HEK293 (cell line): ENCODE data around the gene AGO3.
A peak's percentile ranks its signal among the peaks of the same experiment; 100 is the strongest.

Experiments used
- GLI4 ChIP-seq: fragments of 450-650 bp; formaldehyde crosslinking; IDR thresholded peaks from 2 replicates; pipeline ENCODE4 v1.5.1; 2016; ENCODE audit warnings: missing biosample characterization, missing genetic modification characterization
- INSM2 ChIP-seq: fragments of 450-650 bp; formaldehyde crosslinking; IDR thresholded peaks from 2 replicates; pipeline ENCODE4 v1.5.1; 2016; ENCODE audit warnings: missing biosample characterization, missing genetic modification characterization
- PBX3 ChIP-seq: sonication (generic); formaldehyde crosslinking; IDR thresholded peaks from 2 replicates; pipeline ENCODE4 v1.8.1; 2022; ENCODE audit warnings: mild to moderate bottlenecking, moderate library complexity, missing genetic modification reagents
- REPIN1 ChIP-seq: fragments of 450-650 bp; formaldehyde crosslinking; IDR thresholded peaks from 2 replicates; pipeline ENCODE4 v1.5.1; 2017; ENCODE audit warnings: missing biosample characterization, missing genetic modification characterization, low read depth
- ZBTB10 ChIP-seq: fragments of 450-650 bp; formaldehyde crosslinking; IDR thresholded peaks from 2 replicates; pipeline ENCODE4 v1.5.1; 2016; ENCODE audit warnings: missing biosample characterization, missing genetic modification characterization
- ZBTB26 ChIP-seq: fragments of 450-650 bp; formaldehyde crosslinking; optimal IDR thresholded peaks from 2 replicates; pipeline ENCODE3; 2016; ENCODE audit warnings: missing biosample characterization, mild to moderate bottlenecking, missing genetic modification characterization
- ZBTB8A ChIP-seq: fragments of 450-650 bp; formaldehyde crosslinking; IDR thresholded peaks from 2 replicates; pipeline ENCODE4 v1.5.1; 2016; ENCODE audit warnings: missing biosample characterization, missing genetic modification characterization
- ZNF112 ChIP-seq: fragments of 450-650 bp; formaldehyde crosslinking; IDR thresholded peaks from 2 replicates; pipeline ENCODE4 v1.5.0; 2017; ENCODE audit warnings: missing biosample characterization, missing genetic modification characterization
- ZNF18 ChIP-seq: fragments of 450-650 bp; formaldehyde crosslinking; IDR thresholded peaks from 2 replicates; pipeline ENCODE4 v1.5.1; 2016; ENCODE audit warnings: missing biosample characterization, missing genetic modification characterization
- ZNF211 ChIP-seq: fragments of 450-650 bp; formaldehyde crosslinking; IDR thresholded peaks from 2 replicates; pipeline ENCODE4 v1.5.1; 2016; ENCODE audit warnings: low read depth, missing biosample characterization, missing genetic modification characterization
- ZNF221 ChIP-seq: fragments of 450-650 bp; formaldehyde crosslinking; IDR thresholded peaks from 2 replicates; pipeline ENCODE4 v1.5.1; 2017; ENCODE audit warnings: missing biosample characterization, missing genetic modification characterization, borderline replicate concordance
- ZNF274 ChIP-seq, 2 experiments: fragments of 200-500 bp in 1 of 2; fragments of 450-650 bp in 1 of 2; sonication (Bioruptor generic) in 1 of 2; formaldehyde crosslinking in 1 of 2; IDR thresholded peaks; 2 replicates each; pipeline versions ENCODE4 v1.5.1 to v1.6.1; 2014 to 2016; ENCODE audit warnings: borderline replicate concordance in 1 of 2, inconsistent platforms in 1 of 2, low read length in 1 of 2, missing biosample characterization in 1 of 2, missing genetic modification characterization in 1 of 2
- ZNF280D ChIP-seq: fragments of 450-650 bp; formaldehyde crosslinking; IDR thresholded peaks from 2 replicates; pipeline ENCODE4 v1.5.1; 2016; ENCODE audit warnings: missing biosample characterization, missing genetic modification characterization
- ZNF404 ChIP-seq: fragments of 450-650 bp; formaldehyde crosslinking; IDR thresholded peaks from 2 replicates; pipeline ENCODE4 v1.5.1; 2017; ENCODE audit warnings: missing biosample characterization, missing genetic modification characterization
- ZNF416 ChIP-seq: fragments of 450-650 bp; formaldehyde crosslinking; IDR thresholded peaks from 2 replicates; pipeline ENCODE4 v1.5.1; 2016; ENCODE audit warnings: missing biosample characterization, missing genetic modification characterization
- ZNF426 ChIP-seq: fragments of 450-650 bp; formaldehyde crosslinking; IDR thresholded peaks from 2 replicates; pipeline ENCODE4 v1.5.1; 2017; ENCODE audit warnings: missing biosample characterization, missing genetic modification characterization, mild to moderate bottlenecking, inconsistent platforms, moderate library complexity
- ZNF433 ChIP-seq: fragments of 450-650 bp; formaldehyde crosslinking; IDR thresholded peaks from 2 replicates; pipeline ENCODE4 v1.5.1; 2016; ENCODE audit warnings: missing biosample characterization, missing genetic modification characterization, low read depth
- ZNF510 ChIP-seq: fragments of 450-650 bp; formaldehyde crosslinking; IDR thresholded peaks from 2 replicates; pipeline ENCODE4 v1.5.1; 2018; ENCODE audit warnings: mild to moderate bottlenecking, missing genetic modification characterization, missing biosample characterization; ENCODE audit not compliant: insufficient replicate concordance
- ZNF513 ChIP-seq: fragments of 450-650 bp; IDR thresholded peaks from 2 replicates; pipeline ENCODE4 v1.5.1; 2018; ENCODE audit warnings: missing biosample characterization, missing genetic modification characterization
- ZNF548 ChIP-seq: fragments of 450-650 bp; formaldehyde crosslinking; IDR thresholded peaks from 2 replicates; pipeline ENCODE4 v1.5.1; 2016; ENCODE audit warnings: missing biosample characterization, missing genetic modification characterization
- ZNF558 ChIP-seq: fragments of 450-650 bp; formaldehyde crosslinking; IDR thresholded peaks from 2 replicates; pipeline ENCODE4 v1.5.1; 2016; ENCODE audit warnings: missing biosample characterization, missing genetic modification characterization
- ZNF626 ChIP-seq: fragments of 450-650 bp; sonication (Bioruptor Pico); formaldehyde crosslinking; IDR thresholded peaks from 2 replicates; pipeline ENCODE4 v1.5.1; 2018; ENCODE audit warnings: missing biosample characterization, missing genetic modification characterization, inconsistent platforms
- ZNF701 ChIP-seq: fragments of 450-650 bp; formaldehyde crosslinking; IDR thresholded peaks from 2 replicates; pipeline ENCODE4 v1.5.1; 2016; ENCODE audit warnings: missing biosample characterization, missing genetic modification characterization
- ZNF707 ChIP-seq: fragments of 450-650 bp; formaldehyde crosslinking; IDR thresholded peaks from 2 replicates; pipeline ENCODE4 v1.5.1; 2016; ENCODE audit warnings: missing biosample characterization, missing genetic modification characterization
- ZNF776 ChIP-seq: fragments of 450-650 bp; formaldehyde crosslinking; IDR thresholded peaks from 2 replicates; pipeline ENCODE4 v1.5.0; 2017; ENCODE audit warnings: missing biosample characterization, missing genetic modification characterization, borderline replicate concordance
- ZSCAN16 ChIP-seq: fragments of 450-650 bp; formaldehyde crosslinking; IDR thresholded peaks from 2 replicates; pipeline ENCODE4 v1.5.1; 2016; ENCODE audit warnings: missing biosample characterization, missing genetic modification characterization

AGO3 gene

GRCh38 chr1:35882945-35883634 is 47.8 kb upstream of the AGO3 start, which contains the start of gene AGO1 (continued):
- TF ChIP-seq ZNF280D (tag by site-specific recombination) (no peak), ZSCAN16 (tag by site-specific recombination) (no peak), ZNF426 (tag by site-specific recombination) (no peak), ZNF404 (no peak), ZNF701 (tag by site-specific recombination) (no peak), INSM2 (no peak), PBX3 (CRISPR knock-in tag) (peak; percentile 50; the same call in 1 of the 2 replicates), ZBTB8A (peak; percentile 44), ZNF626 (tag by site-specific recombination) (no peak), ZNF548 (no peak), ZNF510 (tag by site-specific recombination) (no peak), ZNF211 (tag by site-specific recombination) (no peak), ZNF707 (tag by site-specific recombination) (no peak), ZNF776 (tag by site-specific recombination) (no peak), ZBTB26 (tag by site-specific recombination) (peak; percentile 53), ZNF558 (no peak), GLI4 (tag by site-specific recombination) (no peak), ZBTB10 (peak; percentile 94), ZNF416 (tag by site-specific recombination) (no peak), ZNF221 (tag by site-specific recombination) (peak; percentile 40; the same call in 1 of the 2 replicates), ZNF112 (tag by site-specific recombination) (no peak), REPIN1 (tag by site-specific recombination) (no peak), ZNF274 (IDR thresholded peaks at IDR 0.05; ENCODE audit: low read length) (no peak), ZNF274 (tag by site-specific recombination; IDR thresholded peaks at IDR 0.05; ENCODE audit: borderline replicate concordance) (no peak), ZNF433 (tag by site-specific recombination) (no peak), ZNF18 (tag by site-specific recombination) (no peak), ZNF513 (no peak)
